Ascending aorta (tissue), 2 donors: ENCODE measurements around the gene ADIPOR1. TPM values are rescaled to one million over a fixed set of nuclear protein-coding genes. Genes with fewer than 3 reads are reported as not detected.

Experiments
- DNase-seq, 2 donors: peaks; one replicate each; pipeline ENCODE4 v3.0.0-alpha.2; 2019; ENCODE audit warnings: low spot score in 2 of 2
- H3K27ac ChIP-seq, 2 donors: fragments of 200-600 bp; sonication (generic); one replicate each; pipeline ENCODE4 v1.5.1; 2016 to 2017; ENCODE audit warnings: mild to moderate bottlenecking in 1 of 2
- H3K27me3 ChIP-seq: fragments of 200-600 bp; sonication (generic); one replicate; pipeline ENCODE4 v1.5.1; 2017
- H3K36me3 ChIP-seq, 2 donors: fragments of 200-600 bp; sonication (generic); one replicate each; pipeline ENCODE4 v1.5.1; 2016
- H3K4me1 ChIP-seq, 2 donors: fragments of 200-600 bp; sonication (generic); one replicate each; pipeline ENCODE4 v1.5.1; 2016 to 2017; ENCODE audit warnings: mild to moderate bottlenecking in 1 of 2
- H3K4me3 ChIP-seq, 2 donors: fragments of 200-600 bp; sonication (generic); one replicate each; pipeline ENCODE4 v1.5.1; 2016 to 2017; ENCODE audit warnings: mild to moderate bottlenecking in 1 of 2
- H3K9me3 ChIP-seq, 2 donors: fragments of 200-600 bp; sonication (generic); one replicate each; pipeline ENCODE4 v1.5.1; 2016
- intact Hi-C: fragments of 100-400 bp; cut with DNase I; formaldehyde crosslinking; loops from one replicate; pipeline ENCODE4 v1.15.1; 2023
- total RNA-seq: library from RNA; depleted of rRNA; stranded (reverse); fragments of >200 nt; gene quantifications from one replicate; pipeline ENCODE4 v1.1.0, GENCODE V29; 2016
- TF ChIP-seq, protein P1 (sequence below), 3 experiments: fragments of 200-600 bp in 2 of 3; fragments of 450-650 bp in 1 of 3; sonication (generic) in 2 of 3; IDR thresholded peaks; one replicate each; pipeline ENCODE4 v1.5.1; 2016 to 2019; ENCODE audit warnings: antibody characterized with exemption in 3 of 3, mild to moderate bottlenecking in 1 of 3, moderate library complexity in 1 of 3

The ADIPOR1 gene
- total RNA-seq, 1 donor from 2014 or later, result 67.9 TPM

DNA sequence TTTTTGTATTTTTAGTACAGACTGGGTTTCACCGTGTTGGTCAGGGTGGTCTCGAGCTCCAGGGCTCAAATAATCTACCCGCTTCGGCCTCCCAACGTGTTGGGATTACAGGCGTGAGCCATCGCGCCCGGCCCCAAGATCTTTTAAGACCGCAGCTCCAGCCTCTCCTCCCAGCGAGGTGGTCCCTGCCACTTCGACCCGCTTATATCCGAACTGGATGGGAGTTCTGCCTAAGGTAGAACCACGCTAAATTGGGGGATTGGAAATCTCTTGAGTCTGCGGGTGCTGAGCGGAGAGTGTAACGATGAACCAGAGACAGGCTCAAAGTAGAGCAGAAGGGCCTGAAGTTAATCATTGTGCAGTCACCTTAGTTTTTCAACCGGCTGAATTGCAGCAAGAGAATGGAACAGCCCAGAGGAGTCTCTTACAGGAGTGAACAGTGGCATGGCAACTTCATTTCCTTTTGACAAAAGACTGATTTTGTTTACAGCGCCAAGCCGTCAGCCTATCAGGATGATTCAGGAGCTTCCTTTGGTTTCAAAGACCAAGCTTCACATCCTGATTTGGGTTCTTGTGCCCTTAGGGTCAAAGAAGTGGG is 9.7 kb upstream of the ADIPOR1 start:
- peaks cover 8 to 19% of the 10 kb centered on the region in 2 donors for H3K36me3 ChIP-seq
- no peaks in the 10 kb centered on the region for H3K9me3 ChIP-seq
- peak overlapping the region; percentile 88 to 99 for H3K4me3 ChIP-seq
- H3K4me1 ChIP-seq, result peaks cover 4 to 19% of the 10 kb centered on the region in 2 donors
- H3K27me3 ChIP-seq, result no peaks in the 10 kb centered on the region
- H3K27ac ChIP-seq, result peak overlapping the region; percentile 94 to 99
- intact Hi-C loops, result loop anchor here (1.0 to 5.0 kb wide), 5 partner anchors 9 to 157 kb away; partner anchors contain the start of genes ADIPOR1, KLHL12, PCAT6 and TMEM183A
- TF ChIP-seq, protein P1, sequence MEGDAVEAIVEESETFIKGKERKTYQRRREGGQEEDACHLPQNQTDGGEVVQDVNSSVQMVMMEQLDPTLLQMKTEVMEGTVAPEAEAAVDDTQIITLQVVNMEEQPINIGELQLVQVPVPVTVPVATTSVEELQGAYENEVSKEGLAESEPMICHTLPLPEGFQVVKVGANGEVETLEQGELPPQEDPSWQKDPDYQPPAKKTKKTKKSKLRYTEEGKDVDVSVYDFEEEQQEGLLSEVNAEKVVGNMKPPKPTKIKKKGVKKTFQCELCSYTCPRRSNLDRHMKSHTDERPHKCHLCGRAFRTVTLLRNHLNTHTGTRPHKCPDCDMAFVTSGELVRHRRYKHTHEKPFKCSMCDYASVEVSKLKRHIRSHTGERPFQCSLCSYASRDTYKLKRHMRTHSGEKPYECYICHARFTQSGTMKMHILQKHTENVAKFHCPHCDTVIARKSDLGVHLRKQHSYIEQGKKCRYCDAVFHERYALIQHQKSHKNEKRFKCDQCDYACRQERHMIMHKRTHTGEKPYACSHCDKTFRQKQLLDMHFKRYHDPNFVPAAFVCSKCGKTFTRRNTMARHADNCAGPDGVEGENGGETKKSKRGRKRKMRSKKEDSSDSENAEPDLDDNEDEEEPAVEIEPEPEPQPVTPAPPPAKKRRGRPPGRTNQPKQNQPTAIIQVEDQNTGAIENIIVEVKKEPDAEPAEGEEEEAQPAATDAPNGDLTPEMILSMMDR (IDR thresholded peaks at IDR 0.05), result no peak
- DNase-seq, result no peak

DNA sequence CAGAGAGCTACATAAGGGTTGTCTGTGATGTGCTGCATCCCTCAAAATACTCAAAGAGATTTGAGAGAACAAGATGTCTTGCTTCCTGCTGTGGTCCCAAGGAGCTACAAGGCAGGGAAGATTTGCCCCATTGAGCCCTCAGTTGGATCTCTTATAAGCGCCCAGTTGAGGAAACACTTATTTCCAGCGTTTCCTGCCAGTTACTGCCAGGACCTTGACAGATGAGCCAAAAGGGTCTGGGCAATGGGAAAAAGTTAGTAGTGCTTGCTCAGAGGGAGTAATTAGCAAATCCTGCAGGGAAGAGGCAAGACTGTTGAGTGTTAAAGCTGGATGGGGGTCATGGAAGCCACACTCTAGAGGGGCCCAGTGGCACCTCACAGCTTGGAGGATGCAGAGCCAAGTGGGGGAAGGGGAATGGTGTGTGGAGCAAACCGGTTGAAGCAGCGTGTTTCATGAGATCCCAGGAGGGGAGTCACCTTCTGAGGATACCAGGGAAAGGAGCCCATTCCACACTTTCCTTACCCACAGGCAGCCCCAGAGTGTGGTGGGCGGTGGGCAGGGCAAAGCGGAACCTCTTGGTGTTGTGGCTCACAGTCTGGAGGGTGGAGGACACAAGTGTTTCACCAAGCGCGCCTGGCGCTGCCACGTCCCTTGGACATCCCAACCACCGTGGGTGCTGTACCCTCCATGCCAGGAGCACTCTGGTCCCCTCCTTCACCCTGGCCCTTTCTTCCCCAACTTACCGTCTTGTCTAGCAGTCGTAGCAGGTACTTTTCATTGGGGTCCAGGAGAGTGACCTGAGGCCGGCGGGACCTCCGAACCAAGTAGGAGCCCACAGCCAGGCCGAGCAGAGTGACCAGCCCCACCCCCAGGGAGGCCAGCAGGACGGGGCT is 8.1 kb upstream of the ADIPOR1 start:
- peak overlapping the region; percentile 94 to 99 for H3K27ac ChIP-seq
- H3K36me3 ChIP-seq, result peaks cover 13 to 34% of the 10 kb centered on the region in 2 donors
- H3K4me1 ChIP-seq, result peaks cover 4 to 19% of the 10 kb centered on the region in 2 donors
- intact Hi-C loops, result loop anchor here (2.0 to 5.0 kb wide), 3 partner anchors 41 to 155 kb away; partner anchors contain the start of genes PCAT6 and TMEM183A
- no peaks in the 10 kb centered on the region for H3K27me3 ChIP-seq
- peak overlapping the region; percentile 88 to 99 for H3K4me3 ChIP-seq
- no peaks in the 10 kb centered on the region for H3K9me3 ChIP-seq
- DNase-seq, result peak in 1 of 2 donors; percentile 73
- TF ChIP-seq, protein P1 (IDR thresholded peaks at IDR 0.05), result no peak

DNA sequence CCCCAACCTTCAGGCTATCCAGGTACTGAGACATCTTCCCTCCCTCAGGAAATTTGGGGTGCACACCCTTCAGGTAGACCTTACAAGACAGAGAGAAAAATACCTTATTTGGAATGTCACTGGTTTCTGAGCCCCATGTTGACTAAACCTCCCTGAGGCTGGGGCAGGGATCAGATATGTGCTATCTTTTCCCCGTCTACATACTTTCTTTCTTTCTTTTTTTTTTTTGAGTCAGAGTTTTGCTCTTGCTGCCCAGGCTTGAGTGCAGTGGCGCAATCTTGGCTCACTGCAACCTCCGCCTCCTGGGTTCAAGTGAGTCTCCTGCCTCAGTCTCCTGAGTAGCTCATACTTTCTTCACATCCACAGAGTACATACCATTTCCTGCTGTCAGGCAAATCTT is 7.3 kb upstream of the ADIPOR1 start:
- H3K4me3 ChIP-seq, result no peak overlapping the region
- H3K27ac ChIP-seq, result peak overlapping the region in 1 of 2 donors; percentile 32
- no peaks in the 10 kb centered on the region for H3K9me3 ChIP-seq
- intact Hi-C loops, result loop anchor here (5.0 kb wide), 1 partner anchor 103 kb away; no protein-coding TSS in a partner anchor
- no peak for DNase-seq
- no peaks in the 10 kb centered on the region for H3K27me3 ChIP-seq
- TF ChIP-seq, protein P1 (IDR thresholded peaks at IDR 0.05), result no peak
- peaks cover 4 to 19% of the 10 kb centered on the region in 2 donors for H3K4me1 ChIP-seq
- peaks cover 13 to 34% of the 10 kb centered on the region in 2 donors for H3K36me3 ChIP-seq

DNA sequence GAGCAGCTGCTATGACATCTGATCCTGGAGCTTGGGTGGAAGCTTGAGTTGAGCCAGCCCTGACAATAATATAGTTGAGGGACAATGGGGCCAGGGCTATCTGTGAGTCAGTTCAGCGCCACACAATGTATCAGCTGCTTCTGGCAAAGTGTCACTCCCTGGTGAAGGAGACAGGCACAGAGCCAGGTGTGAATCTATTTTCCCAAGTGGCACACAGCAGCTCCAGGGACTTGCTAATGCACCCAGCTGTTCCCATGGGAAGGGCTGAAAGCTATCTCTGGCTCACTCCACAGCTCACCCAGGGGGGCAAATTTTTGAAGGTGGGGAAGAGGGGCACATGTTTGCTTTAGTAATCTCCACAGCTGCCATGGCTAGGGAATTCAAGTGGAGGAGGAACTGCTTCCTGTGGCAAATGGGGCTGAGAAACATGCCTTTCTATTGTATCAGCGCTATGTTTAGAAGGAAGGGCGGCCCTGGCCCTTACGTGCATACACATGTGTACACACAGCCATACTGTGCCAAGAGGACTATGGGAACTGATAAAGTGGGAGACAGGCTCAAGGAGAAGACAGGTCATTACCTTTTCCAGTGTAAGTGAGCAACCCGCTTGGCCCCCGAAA is 6.8 kb upstream of the ADIPOR1 start:
- Histone ChIP-seq H3K9me3 (no peaks in the 10 kb centered on the region), H3K27ac (no peak overlapping the region), H3K4me3 (no peak overlapping the region), H3K36me3 (peaks cover 13 to 34% of the 10 kb centered on the region in 2 donors), H3K4me1 (peaks cover 4 to 19% of the 10 kb centered on the region in 2 donors), H3K27me3 (no peaks in the 10 kb centered on the region)
- DNase-seq, result no peak
- TF ChIP-seq, protein P1 (IDR thresholded peaks at IDR 0.05), result no peak
- intact Hi-C loops, result loop anchor here (5.0 kb wide), 1 partner anchor 103 kb away; no protein-coding TSS in a partner anchor

DNA sequence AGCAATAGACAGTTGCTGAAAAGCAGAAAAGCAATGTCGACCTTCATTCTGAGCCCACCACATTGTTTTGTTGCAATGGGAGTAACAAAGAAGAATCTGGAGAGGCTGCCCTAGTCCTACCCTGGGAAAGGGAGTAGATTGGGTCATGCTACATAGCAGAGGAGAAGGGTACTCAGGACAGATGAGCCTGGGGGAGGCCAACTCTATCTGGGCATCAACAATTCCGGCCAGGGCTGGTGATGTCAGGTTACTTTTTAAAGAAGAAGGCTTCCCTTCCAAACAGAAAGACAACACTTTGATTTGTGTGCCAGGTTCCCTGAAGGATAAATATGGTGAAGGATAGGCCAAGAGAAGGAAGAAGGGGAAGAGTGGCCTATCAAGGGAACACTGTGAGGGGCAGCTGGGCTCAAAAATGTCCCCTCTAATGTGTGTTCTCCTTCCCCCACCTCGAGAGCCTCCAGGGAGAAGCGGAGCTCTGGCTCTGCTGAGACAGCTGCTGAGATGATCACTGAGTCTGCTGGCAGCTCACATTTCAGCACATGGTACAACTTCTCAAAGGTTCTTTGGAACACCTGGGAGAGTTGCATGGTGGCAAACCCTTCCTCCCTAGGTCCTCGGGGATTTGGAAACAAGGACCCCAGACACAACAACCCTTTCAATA is 3.2 kb upstream of the ADIPOR1 start:
- no peak overlapping the region for H3K27ac ChIP-seq
- no peaks in the 10 kb centered on the region for H3K27me3 ChIP-seq
- H3K9me3 ChIP-seq, result no peaks in the 10 kb centered on the region
- no peak overlapping the region for H3K4me3 ChIP-seq
- H3K4me1 ChIP-seq, result peaks cover 4 to 23% of the 10 kb centered on the region in 2 donors
- peaks cover 13 to 34% of the 10 kb centered on the region in 2 donors for H3K36me3 ChIP-seq
- intact Hi-C loops, result no loop called here
- DNase-seq, result no peak
- TF ChIP-seq, protein P1 (IDR thresholded peaks at IDR 0.05), result no peak
